ENCODE results near the gene SAMD3.
"Not testable (repeated sequence)": the region's sequence is repeated elsewhere in the genome, so short reads cannot be mapped to it uniquely, and the experiment has no call there.

The SAMD3 gene, protein sequence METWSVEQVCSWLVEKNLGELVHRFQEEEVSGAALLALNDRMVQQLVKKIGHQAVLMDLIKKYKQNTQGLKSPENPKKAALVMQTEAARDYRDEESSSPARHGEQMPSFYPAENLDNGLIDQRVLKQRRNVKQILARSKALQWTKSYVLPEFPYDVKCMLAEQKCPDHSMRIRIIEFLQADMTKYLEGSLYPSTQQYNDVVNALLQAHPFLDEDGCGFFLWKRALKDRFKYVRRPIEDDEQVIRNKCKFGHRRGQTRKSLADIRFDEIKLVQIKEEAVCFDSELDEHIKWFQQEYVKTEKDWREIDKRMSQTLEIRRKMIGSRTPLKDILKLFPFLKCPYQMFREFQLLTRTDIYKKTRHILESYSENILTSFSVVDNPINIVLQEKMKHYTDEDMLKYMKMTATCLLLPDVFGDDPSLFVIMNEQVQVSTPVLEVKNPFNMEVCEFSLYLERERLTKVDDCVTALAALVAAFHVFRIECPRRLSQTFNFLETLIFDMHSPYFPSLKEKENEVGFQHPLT

DNA sequence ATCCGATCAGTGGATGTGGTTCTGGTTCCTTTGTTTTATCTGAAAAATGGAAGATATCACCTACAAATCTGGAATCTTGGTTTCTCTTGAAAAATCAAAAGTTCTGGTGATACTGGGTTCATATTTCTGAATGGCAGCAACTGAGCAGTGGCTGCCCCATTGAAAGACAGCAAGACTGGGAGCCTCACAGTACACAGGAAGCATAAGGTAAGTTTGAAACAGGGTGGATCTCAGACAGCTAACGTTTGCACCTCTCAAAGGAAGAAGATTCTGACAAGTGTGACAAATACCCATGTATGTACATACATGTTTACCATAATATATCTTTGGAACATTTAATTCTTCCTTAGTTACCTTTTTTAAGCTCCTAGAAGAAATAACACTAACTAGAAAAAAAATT is at the start of gene SAMD3:
SAMD3 (minus strand) TSS at position 177 of the 400 bp plus-strand sequence. CDS start 7,678 bp downstream, outside the sequence.
- DNase-seq = no peak

GRCh38 chr6:130269969-130270635 is 47.4 kb upstream of the SAMD3 start:
- DNase-seq = no peak

- DNase-seq = not testable (repeated sequence)
These were observed 42.8 kb upstream of the SAMD3 start for GRCh38 chr6:130265553-130265952.

- no peak for DNase-seq
These were observed 39.3 kb upstream of the SAMD3 start for GRCh38 chr6:130262008-130262407.

DNA sequence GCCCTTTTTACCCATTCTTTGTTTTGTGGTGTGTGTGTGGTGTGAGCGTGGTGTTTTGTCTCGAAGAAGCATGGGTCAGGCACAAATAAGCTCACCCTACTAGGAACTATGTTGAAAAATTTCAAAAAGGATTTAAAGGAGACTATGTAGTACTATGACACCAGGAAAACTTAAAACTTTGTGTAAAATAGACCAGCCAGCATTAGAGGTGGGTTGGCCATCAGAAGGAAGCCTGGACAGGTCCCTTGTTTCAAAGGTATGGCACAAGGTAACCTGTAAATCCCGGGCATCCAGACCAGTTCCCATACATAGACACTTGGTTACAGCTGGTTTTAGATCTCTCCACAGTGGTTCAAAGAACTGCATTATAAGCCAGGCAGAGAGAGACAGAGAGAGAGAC is 38.8 kb upstream of the SAMD3 start:
- not testable (repeated sequence) for DNase-seq

GRCh38 chr6:130260614-130261241 is 38.0 kb upstream of the SAMD3 start:
- not testable (repeated sequence) for DNase-seq

DNA sequence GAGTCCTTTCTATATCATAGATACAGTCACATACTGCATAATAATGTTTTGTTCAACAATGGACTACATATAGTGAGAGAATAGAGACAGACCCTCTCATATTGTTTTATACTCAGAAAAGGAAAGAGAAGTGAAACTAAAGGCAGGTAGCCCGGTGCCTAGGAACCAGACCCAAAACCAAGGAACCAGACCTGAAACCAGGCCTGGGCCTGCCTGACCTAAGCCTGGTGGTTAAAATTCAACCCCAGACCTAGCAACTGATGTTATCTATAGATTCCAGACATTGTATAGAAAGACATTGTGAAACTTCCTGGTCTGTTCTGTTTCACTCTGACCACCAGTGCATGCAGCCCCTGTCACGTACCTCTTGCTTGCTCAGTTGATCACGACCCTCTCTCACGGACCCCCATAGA is 37.3 kb upstream of the SAMD3 start:
- DNase-seq = not testable (repeated sequence)

- DNase-seq = no peak
These were observed 36.8 kb upstream of the SAMD3 start for GRCh38 chr6:130259557-130259956.

- DNase-seq = no peak
These were observed 36.4 kb upstream of the SAMD3 start for GRCh38 chr6:130259140-130259539.

DNA sequence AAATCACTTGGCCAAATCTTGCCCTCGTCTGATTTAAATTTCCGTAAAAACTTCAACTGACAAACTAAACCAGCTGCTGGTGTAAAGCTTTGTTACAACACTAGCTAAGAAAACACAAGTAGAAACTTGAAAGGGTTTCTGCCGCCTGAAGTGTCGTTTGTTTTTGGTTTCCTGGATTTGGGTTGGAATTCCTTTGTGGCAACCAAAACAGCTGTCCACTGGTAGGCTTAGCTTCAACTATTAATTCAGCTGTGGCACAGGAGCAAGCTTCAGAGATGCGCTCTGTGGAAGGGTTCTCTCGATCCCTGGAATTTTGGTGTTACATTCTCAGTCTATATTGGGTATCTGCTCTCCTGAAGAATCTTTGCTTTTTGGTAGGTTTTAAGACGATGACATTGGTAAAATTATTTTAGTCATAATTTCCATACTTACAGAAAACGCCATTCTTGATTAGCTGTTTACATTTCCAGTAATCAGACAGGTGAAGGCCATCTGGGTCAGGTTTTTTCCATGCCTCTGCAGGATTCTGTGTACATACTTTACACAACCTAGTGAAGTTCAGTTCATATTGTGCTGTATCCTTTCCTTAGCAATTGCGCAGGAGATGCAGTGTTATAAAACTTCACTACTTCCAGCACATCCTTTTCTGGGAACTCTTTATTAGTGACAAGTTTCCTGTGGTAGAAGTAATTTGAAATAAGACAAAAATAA is 29.9 kb upstream of the SAMD3 start:
- DNase-seq = no peak

GRCh38 chr6:130245267-130245666 is 22.5 kb upstream of the SAMD3 start:
- no peak for DNase-seq

GRCh38 chr6:130244728-130245127 is 22.0 kb upstream of the SAMD3 start:
- DNase-seq = no peak

GRCh38 chr6:130240232-130240631 is 17.5 kb upstream of the SAMD3 start:
- DNase-seq = no peak

DNA sequence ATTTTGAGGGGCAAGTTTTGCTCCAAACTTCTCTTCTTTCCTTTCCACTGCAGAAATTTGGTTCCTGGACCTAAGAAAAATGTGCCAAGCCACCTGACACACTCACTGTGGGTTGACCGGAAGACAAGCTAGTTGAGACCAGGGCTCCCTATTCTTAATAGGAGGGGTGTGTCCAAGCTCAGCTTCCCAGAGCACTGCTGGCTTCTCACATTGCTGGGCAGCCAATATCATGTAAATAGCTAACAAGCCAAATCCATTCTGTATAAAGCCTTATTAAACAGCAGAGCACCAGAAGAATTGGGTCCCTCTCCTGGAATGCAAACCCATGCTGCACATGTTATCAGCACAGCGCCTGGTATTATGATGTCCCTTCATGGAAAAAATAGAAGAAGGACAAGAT is 17.0 kb upstream of the SAMD3 start:
- DNase-seq = no peak

- DNase-seq = no peak
These were observed 10.6 kb upstream of the SAMD3 start for GRCh38 chr6:130233330-130233729.

DNA sequence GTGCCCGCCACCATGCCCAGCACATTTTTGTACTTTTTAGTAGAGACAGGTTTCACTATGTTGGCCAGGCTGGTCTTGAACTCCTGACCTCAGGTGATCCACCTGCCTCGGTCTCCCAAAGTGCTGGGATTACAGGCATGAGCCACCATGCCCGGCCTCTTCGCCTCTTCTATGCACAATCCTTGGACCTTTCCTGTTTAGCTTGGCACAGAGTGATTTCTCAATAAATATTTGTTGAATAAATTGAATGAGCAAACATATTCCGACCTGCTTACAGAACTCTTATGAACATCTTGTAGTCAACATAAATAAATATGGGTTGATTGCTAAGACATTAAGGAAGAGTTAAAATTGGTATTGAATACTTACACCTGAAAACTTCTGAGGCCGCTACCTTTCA is 7.8 kb upstream of the SAMD3 start:
- DNase-seq = not testable (repeated sequence)

DNA sequence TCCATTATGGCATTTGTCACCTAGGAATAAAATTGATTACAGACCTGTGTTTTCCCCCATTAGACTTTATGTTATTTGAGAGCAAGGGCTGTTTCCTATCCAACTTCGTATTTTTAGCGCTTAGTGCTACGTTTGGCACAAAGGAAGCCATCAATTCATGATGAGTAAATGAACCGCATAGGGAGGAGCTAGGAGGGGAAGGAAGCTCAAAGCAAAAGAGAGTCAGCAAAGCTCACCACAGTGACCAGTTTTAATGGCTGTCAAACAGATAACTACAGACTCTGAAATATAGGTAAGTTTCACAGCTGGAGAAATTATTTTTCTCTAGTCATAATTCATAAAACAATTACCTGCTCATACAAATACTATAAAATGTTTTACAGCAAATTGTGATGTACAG is 6.9 kb upstream of the SAMD3 start:
- DNase-seq = no peak

DNA sequence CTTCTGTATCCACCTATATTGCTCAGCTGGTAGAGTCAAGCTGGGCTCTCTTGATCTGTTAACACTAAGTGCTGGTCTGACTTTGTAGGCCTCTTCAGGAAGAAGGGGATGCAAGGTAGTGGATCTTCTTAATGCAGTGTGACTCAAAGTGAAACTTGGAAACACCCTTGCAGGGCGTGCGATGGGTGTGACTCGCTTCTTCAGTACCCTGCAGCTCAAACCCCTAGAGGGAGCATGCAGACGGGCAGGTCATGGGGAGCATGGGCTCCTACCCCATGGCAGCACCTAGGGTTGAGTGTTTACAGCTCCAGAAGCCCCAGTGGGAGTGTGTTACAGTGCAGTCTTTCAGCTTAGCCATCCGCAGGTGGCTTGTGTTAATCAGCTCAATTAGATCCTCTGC is 757 bp upstream of the SAMD3 start:
- DNase-seq = no peak

DNA sequence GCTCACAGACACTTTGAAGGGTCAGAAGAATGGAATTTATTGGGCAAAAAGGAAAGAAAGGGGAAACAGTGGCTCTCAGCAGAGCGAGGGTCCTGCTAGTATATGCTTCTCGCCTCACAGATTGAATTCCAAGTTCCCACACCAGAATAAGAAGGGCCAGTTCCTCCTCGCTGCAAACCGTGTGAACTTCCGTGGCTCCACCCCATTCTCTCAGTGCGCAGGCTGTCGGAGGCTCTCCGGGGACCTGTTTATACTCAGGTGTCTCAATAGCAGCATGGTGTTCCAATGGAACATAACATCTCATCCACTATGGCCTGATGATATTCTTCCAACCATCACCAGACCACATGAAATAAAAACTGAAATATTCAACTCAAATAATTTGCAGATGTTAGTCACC is 4.6 kb downstream of the SAMD3 start:
- DNase-seq = peak; percentile 4

DNA sequence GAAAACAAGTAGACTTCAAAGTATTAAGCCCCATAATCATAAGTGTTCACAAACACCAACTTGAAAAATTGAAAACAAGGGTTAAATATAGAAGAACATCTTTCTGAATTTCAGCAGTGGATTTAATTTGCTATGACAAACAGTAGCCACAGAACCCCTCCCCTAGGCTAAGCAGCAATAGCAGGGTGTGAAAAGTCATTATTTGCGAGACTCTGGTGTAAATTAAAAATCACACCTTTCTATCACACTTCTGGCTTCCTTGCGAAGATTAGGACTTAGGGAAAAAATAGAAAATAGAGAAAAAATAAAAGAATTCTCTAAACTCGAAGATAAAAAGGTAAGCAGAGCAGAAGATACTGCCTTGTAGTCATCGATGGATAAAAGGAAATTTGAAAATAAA is 6.1 kb downstream of the SAMD3 start:
- DNase-seq = no peak

GRCh38 chr6:130215526-130215925 is 7.2 kb downstream of the SAMD3 start:
- DNase-seq = no peak

DNA sequence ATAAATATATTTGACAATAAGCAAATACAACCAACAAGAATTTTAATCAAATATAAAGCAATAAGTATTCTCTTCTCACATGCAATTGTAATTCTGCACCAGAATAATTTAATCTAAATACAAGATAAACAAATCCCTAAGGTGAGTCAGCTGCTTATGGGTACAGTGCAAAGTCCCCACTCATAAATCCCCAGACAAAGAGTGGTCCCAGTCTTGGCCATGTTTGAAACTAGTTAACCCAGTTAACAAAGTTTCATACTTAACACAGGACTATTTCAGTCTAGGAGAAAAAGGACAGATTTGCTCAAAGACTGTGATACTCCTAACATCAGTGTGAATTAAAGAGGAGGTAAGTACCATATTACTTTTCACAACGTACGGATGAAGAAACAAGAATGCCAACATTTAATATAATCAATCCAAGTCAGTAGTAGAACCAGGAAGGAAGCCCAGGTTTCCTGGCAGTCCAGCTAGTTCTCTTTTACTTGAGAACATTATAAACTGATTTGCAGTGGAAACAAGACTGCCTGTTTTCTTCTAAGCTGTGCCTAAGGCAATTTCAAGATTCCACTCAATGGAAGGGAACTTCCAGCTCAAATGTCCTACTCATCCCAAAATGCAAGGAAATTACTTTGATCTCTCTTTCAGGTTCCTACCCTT is 10.4 kb downstream of the SAMD3 start:
- no peak for DNase-seq

Data from cortex of kidney (tissue), 1 donor.